Panc1 (cell line): ENCODE measurements around the gene MYL12A. TPM values are rescaled to one million over a fixed set of nuclear protein-coding genes. Genes with fewer than 3 reads are reported as not detected.

Source experiments
- ATAC-seq: fragments of 200-7000 bp; cut with Tn5 transposase; 2 replicates; pipeline ENCODE4 v1.9.1; 2020; ENCODE audit warnings: mild to moderate bottlenecking, moderate library complexity
- BruUV-seq: library from RNA; stranded (reverse); fragments of 400-500 nt; replicated peaks from 2 replicates; lab custom pipeline; 2021; lab: Mats Ljungman, UMichigan
- CTCF ChIA-PET: fragments of 300-600 bp; sonication (Branson Sonifier 250); formaldehyde crosslinking; loops from one replicate; lab custom pipeline; 2022; ENCODE audit warnings: antibody characterized with exemption; lab: Charles Lee
- POLR2A ChIA-PET: fragments of 300-600 bp; sonication (Branson Sonifier 250); formaldehyde crosslinking; loops from one replicate; lab custom pipeline; 2022; ENCODE audit warnings: antibody characterized with exemption; lab: Charles Lee
- DNase-seq: peaks from one replicate; pipeline ENCODE4 v3.0.0-alpha.2; 2010; ENCODE audit warnings: low read depth, low spot score
- H3K27ac ChIP-seq: 2 replicates; pipeline ENCODE4 v1.5.1; 2011; ENCODE audit warnings: mild to moderate bottlenecking, low read length, inconsistent platforms
- H3K27me3 ChIP-seq: fragments of 200-500 bp; sonication (Bioruptor generic); 2 replicates; pipeline ENCODE4 v1.6.0; 2014; ENCODE audit warnings: low read length, inconsistent platforms; ENCODE audit not compliant: control insufficient read depth, insufficient read depth
- H3K36me3 ChIP-seq: fragments of 200-500 bp; sonication (Bioruptor generic); 2 replicates; pipeline ENCODE4 v1.5.1; 2014; ENCODE audit warnings: inconsistent platforms, mild to moderate bottlenecking, low read length, moderate library complexity; ENCODE audit not compliant: control insufficient read depth, insufficient read depth
- H3K4me1 ChIP-seq: 2 replicates; pipeline ENCODE4 v1.5.1; 2011; ENCODE audit warnings: inconsistent platforms, mild to moderate bottlenecking, low read length, moderate library complexity; ENCODE audit not compliant: control insufficient read depth, insufficient read depth
- H3K4me3 ChIP-seq, 2 experiments: 2 replicates each; pipeline ENCODE4 v1.5.1; 2011 to 2012; ENCODE audit warnings: low read depth in 2 of 2, low read length in 2 of 2, mild to moderate bottlenecking in 2 of 2, inconsistent platforms in 1 of 2, moderate library complexity in 1 of 2
- H3K9me3 ChIP-seq: fragments of 200-500 bp; sonication (Bioruptor generic); 2 replicates; pipeline ENCODE4 v1.5.1; 2014; ENCODE audit warnings: low read depth, mild to moderate bottlenecking, inconsistent platforms, low read length, moderate library complexity; ENCODE audit not compliant: control insufficient read depth, insufficient read depth
- CTCF ChIP-seq: fragments of 450-650 bp; IDR thresholded peaks from 2 replicates; pipeline ENCODE4 v1.5.1; 2017; ENCODE audit warnings: mild to moderate bottlenecking
- POLR2AphosphoS5 ChIP-seq: IDR thresholded peaks from 2 replicates; pipeline ENCODE4 v1.6.1; 2012; ENCODE audit warnings: mild to moderate bottlenecking, low read depth, low read length, moderate library complexity
- REST ChIP-seq, 2 experiments: IDR thresholded peaks; 2 replicates each; pipeline ENCODE4 v1.6.1; 2011 to 2012; ENCODE audit warnings: low read depth in 2 of 2, control low read depth in 1 of 2, low read length in 1 of 2, mild to moderate bottlenecking in 1 of 2, moderate library complexity in 1 of 2; ENCODE audit not compliant: insufficient read depth in 1 of 2
- SIN3A ChIP-seq: IDR thresholded peaks from 2 replicates; pipeline ENCODE4 v1.6.1; 2012; ENCODE audit warnings: low read depth, mild to moderate bottlenecking, low read length, moderate library complexity, borderline replicate concordance; ENCODE audit not compliant: insufficient read depth
- TCF7L2 ChIP-seq: IDR thresholded peaks from 2 replicates; pipeline ENCODE4 v1.6.1; 2011; ENCODE audit warnings: mild to moderate bottlenecking, low read depth, low read length, inconsistent platforms
- in situ Hi-C: cut with HindIII; loops from 2 replicates; pipeline ENCODE4 v1.10.0; 2016; ENCODE audit warnings: low sequenced_read_pairs, low pct_unique_long_range_greater_than_20kb
- intact Hi-C: fragments of 100-400 bp; cut with micrococcal nuclease; formaldehyde crosslinking; loops from one replicate; pipeline ENCODE4 v1.10.0; 2022; ENCODE audit not compliant: unreplicated experiment
- total RNA-seq: library from RNA; stranded (reverse); gene quantifications from one replicate; pipeline ENCODE4 v1.2.1, GENCODE V29; 2021; ENCODE audit not compliant: unreplicated experiment

The MYL12A gene
- total RNA-seq, 1 experiment from 2014 or later, result 489 TPM

GRCh38 chr18:3209859-3210569, 37.6 kb upstream of the MYL12A start:
- no peaks in the 10 kb centered on the region for H3K36me3 ChIP-seq
- CTCF ChIA-PET, result no interaction called here
- no TSS peak for BruUV-seq
- H3K4me3 ChIP-seq, result no peak overlapping the region
- TF ChIP-seq REST (IDR thresholded peaks at IDR 0.05; ENCODE audit: insufficient read depth in 1 of 2, low read depth in 2 of 2, low read length in 1 of 2) (no peak), CTCF (no peak), POLR2AphosphoS5 (no peak), SIN3A (no peak), TCF7L2 (no peak)
- ATAC-seq, result peak; percentile 51; the same call in 1 of the 2 replicates
- POLR2A ChIA-PET, result no interaction called here
- intact Hi-C loops, result loop anchor here (10.0 kb wide), 1 partner anchor 165 kb away; no protein-coding TSS in a partner anchor
- H3K27ac ChIP-seq, result no peak overlapping the region
- no peak for DNase-seq
- H3K9me3 ChIP-seq, result no peaks in the 10 kb centered on the region
- in situ Hi-C loops, result no loop called here
- H3K4me1 ChIP-seq, result peaks cover 10% of the 10 kb centered on the region
- H3K27me3 ChIP-seq, result no peaks in the 10 kb centered on the region

GRCh38 chr18:3211236-3211992, 36.2 kb upstream of the MYL12A start:
- Histone ChIP-seq H3K27me3 (no peaks in the 10 kb centered on the region), H3K4me1 (peaks cover 10% of the 10 kb centered on the region), H3K36me3 (no peaks in the 10 kb centered on the region), H3K27ac (0 out of 2 replicates have a peak overlapping the region, but pooled peaks have one; percentile 19), H3K9me3 (no peaks in the 10 kb centered on the region), H3K4me3 (no peak overlapping the region)
- in situ Hi-C loops, result no loop called here
- no TSS peak for BruUV-seq
- POLR2A ChIA-PET, result no interaction called here
- intact Hi-C loops, result loop anchor here (10.0 kb wide), 1 partner anchor 167 kb away; no protein-coding TSS in a partner anchor
- DNase-seq (no peak), ATAC-seq (no peak)
- CTCF ChIA-PET, result no interaction called here
- TF ChIP-seq POLR2AphosphoS5, result no peak
- TF ChIP-seq TCF7L2, result no peak
- no peak for TF ChIP-seq CTCF
- no peak for TF ChIP-seq REST (IDR thresholded peaks at IDR 0.05; ENCODE audit: insufficient read depth in 1 of 2, low read depth in 2 of 2, low read length in 1 of 2)
- TF ChIP-seq SIN3A, result no peak
